HepG2 (cell line): Measurements from ENCODE around the gene ATOSB. TPM values are rescaled to one million over a fixed set of nuclear protein-coding genes. Genes with fewer than 3 reads are reported as not detected.
A peak's percentile ranks its signal among the peaks of the same experiment; 100 is the strongest.

Experiments
- CHCHD3 ChIP-seq: sonication (generic); formaldehyde crosslinking; IDR thresholded peaks from 2 replicates; pipeline ENCODE4 v1.8.0; 2022; ENCODE audit warnings: mild to moderate bottlenecking, missing genetic modification reagents, moderate library complexity
- ELF3 ChIP-seq: IDR thresholded peaks from 2 replicates; pipeline ENCODE4 v1.6.1; 2016; ENCODE audit warnings: missing genetic modification reagents, missing compliant biosample characterization
- GABPA ChIP-seq, 2 experiments: IDR thresholded peaks; 2 replicates each; pipeline ENCODE4 v1.6.1; 2011 to 2016; ENCODE audit warnings: low read depth in 2 of 2, low read length in 1 of 2, missing biosample characterization in 1 of 2, missing genetic modification characterization in 1 of 2
- HIC2 ChIP-seq: sonication (generic); formaldehyde crosslinking; IDR thresholded peaks from 2 replicates; pipeline ENCODE4 v1.9.0; 2022; ENCODE audit warnings: low read depth, missing genetic modification reagents
- HMG20A ChIP-seq: IDR thresholded peaks from 2 replicates; pipeline ENCODE4 v1.6.1; 2016; ENCODE audit warnings: borderline replicate concordance
- IKZF5 ChIP-seq: IDR thresholded peaks from 2 replicates; pipeline ENCODE4 v1.6.1; 2018; ENCODE audit warnings: missing genetic modification reagents, mild to moderate bottlenecking, missing compliant biosample characterization
- SAP130 ChIP-seq: IDR thresholded peaks from 2 replicates; pipeline ENCODE4 v1.6.1; 2016; ENCODE audit warnings: low read depth
- ZNF691 ChIP-seq: sonication (generic); formaldehyde crosslinking; IDR thresholded peaks from 2 replicates; pipeline ENCODE4 v1.4.0; 2020; ENCODE audit warnings: missing genetic modification reagents, low read depth, mild to moderate bottlenecking, borderline replicate concordance
- ZNF841 ChIP-seq: sonication (generic); formaldehyde crosslinking; IDR thresholded peaks from 2 replicates; pipeline ENCODE4 v1.8.1; 2023; ENCODE audit warnings: missing genetic modification reagents, borderline replicate concordance
- ZSCAN25 ChIP-seq: sonication (generic); formaldehyde crosslinking; IDR thresholded peaks from 2 replicates; pipeline ENCODE4 v1.8.0; 2022; ENCODE audit warnings: mild to moderate bottlenecking, missing genetic modification reagents
- ZSCAN31 ChIP-seq: sonication (generic); formaldehyde crosslinking; IDR thresholded peaks from 2 replicates; pipeline ENCODE4 v1.5.0; 2020; ENCODE audit warnings: low read depth, mild to moderate bottlenecking, missing genetic modification reagents
- polyA plus RNA-seq, 8 experiments: library from polyadenylated mRNA; depleted of rRNA in 3 of 8; stranded (reverse) in 7 of 8; unstranded in 1 of 8; fragments of >200 nt; fragmentation: Illumina TruSeq in 4 of 8; extraction: Trizol in 4 of 8; gene quantifications; 2 replicates each; pipeline versions ENCODE4 v1.2.1 to v1.2.3, GENCODE V29; 2011 to 2016; ENCODE audit warnings: low read depth in 4 of 8, missing spikeins in 1 of 8, mixed read lengths in 1 of 8; ENCODE audit not compliant: insufficient read depth in 1 of 8
- total RNA-seq, 5 experiments: library from RNA; depleted of rRNA; stranded (reverse); fragments of >200 nt; fragmentation: Illumina TruSeq; extraction: Trizol; gene quantifications; 2 replicates each; pipeline ENCODE4 v1.2.3, GENCODE V29; 2016; ENCODE audit warnings: low read depth in 1 of 5
- TF ChIP-seq, protein P1 (sequence below): sonication (generic); formaldehyde crosslinking; IDR thresholded peaks from 2 replicates; pipeline ENCODE4 v1.5.1; 2020; ENCODE audit warnings: mild to moderate bottlenecking, missing genetic modification reagents, moderate library complexity

ATOSB gene
- total and polyA plus RNA-seq, 2 of the 13 experiments (the other 11 are each of a cell fraction or from before 2014, with no cell fraction given) = 1.9 to 6.4 TPM

GRCh38 chr9:35114840-35115628, 628 bp downstream of the ATOSB start (continued):
- TF ChIP-seq ZSCAN31 (CRISPR knock-in tag) (0 out of 2 replicates have a peak, but pooled peaks have one; percentile 5), IKZF5 (CRISPR knock-in tag) (0 out of 2 replicates have a peak, but pooled peaks have one; percentile 40), HIC2 (CRISPR knock-in tag) (peak; percentile 38; the same call in 1 of the 2 replicates), ZSCAN25 (CRISPR knock-in tag) (0 out of 2 replicates have a peak, but pooled peaks have one; percentile 9), SAP130 (CRISPR knock-in tag) (peak; percentile 54), ZNF691 (CRISPR knock-in tag) (0 out of 2 replicates have a peak, but pooled peaks have one; percentile 24), ZNF841 (CRISPR knock-in tag) (no peak), ELF3 (CRISPR knock-in tag) (peak; percentile 14; the same call in 1 of the 2 replicates), GABPA (IDR thresholded peaks at IDR 0.05; ENCODE audit: low read depth, low read length) (0 out of 2 replicates have a peak, but pooled peaks have one; percentile 6), GABPA (CRISPR knock-in tag; IDR thresholded peaks at IDR 0.05; ENCODE audit: low read depth) (no peak), CHCHD3 (CRISPR knock-in tag) (no peak), HMG20A (CRISPR knock-in tag) (no peak)
- TF ChIP-seq, protein P1, sequence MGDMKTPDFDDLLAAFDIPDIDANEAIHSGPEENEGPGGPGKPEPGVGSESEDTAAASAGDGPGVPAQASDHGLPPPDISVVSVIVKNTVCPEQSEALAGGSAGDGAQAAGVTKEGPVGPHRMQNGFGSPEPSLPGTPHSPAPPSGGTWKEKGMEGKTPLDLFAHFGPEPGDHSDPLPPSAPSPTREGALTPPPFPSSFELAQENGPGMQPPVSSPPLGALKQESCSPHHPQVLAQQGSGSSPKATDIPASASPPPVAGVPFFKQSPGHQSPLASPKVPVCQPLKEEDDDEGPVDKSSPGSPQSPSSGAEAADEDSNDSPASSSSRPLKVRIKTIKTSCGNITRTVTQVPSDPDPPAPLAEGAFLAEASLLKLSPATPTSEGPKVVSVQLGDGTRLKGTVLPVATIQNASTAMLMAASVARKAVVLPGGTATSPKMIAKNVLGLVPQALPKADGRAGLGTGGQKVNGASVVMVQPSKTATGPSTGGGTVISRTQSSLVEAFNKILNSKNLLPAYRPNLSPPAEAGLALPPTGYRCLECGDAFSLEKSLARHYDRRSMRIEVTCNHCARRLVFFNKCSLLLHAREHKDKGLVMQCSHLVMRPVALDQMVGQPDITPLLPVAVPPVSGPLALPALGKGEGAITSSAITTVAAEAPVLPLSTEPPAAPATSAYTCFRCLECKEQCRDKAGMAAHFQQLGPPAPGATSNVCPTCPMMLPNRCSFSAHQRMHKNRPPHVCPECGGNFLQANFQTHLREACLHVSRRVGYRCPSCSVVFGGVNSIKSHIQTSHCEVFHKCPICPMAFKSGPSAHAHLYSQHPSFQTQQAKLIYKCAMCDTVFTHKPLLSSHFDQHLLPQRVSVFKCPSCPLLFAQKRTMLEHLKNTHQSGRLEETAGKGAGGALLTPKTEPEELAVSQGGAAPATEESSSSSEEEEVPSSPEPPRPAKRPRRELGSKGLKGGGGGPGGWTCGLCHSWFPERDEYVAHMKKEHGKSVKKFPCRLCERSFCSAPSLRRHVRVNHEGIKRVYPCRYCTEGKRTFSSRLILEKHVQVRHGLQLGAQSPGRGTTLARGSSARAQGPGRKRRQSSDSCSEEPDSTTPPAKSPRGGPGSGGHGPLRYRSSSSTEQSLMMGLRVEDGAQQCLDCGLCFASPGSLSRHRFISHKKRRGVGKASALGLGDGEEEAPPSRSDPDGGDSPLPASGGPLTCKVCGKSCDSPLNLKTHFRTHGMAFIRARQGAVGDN = peak; percentile 28; the same call in 1 of the 2 replicates
